GM06990 (cell line): ENCODE measurements around the gene LCOR.

Source experiments
- DNase-seq: peaks from one replicate; pipeline ENCODE4 v3.0.0-alpha.2; 2011; ENCODE audit not compliant: insufficient read length; ENCODE audit errors: extremely low read depth
- H3K27me3 ChIP-seq: replicated peaks from 2 replicates; pipeline ENCODE4 v1.6.0; 2011; ENCODE audit warnings: low read length; ENCODE audit not compliant: control insufficient read depth, insufficient read depth
- H3K36me3 ChIP-seq: 2 replicates; pipeline ENCODE4 v1.5.1; 2011; ENCODE audit warnings: low read length; ENCODE audit not compliant: control insufficient read depth, insufficient read depth
- H3K4me3 ChIP-seq: replicated peaks from 2 replicates; pipeline ENCODE4 v1.5.1; 2011; ENCODE audit warnings: low read depth, mild to moderate bottlenecking, control low read depth, low read length
- TF ChIP-seq, protein P1 (sequence below): IDR thresholded peaks from 2 replicates; pipeline ENCODE4 v1.5.1; 2011; ENCODE audit warnings: low read length, control low read depth, mild to moderate bottlenecking, inconsistent platforms; ENCODE audit not compliant: insufficient read depth, poor library complexity, severe bottlenecking

Gene LCOR

DNA sequence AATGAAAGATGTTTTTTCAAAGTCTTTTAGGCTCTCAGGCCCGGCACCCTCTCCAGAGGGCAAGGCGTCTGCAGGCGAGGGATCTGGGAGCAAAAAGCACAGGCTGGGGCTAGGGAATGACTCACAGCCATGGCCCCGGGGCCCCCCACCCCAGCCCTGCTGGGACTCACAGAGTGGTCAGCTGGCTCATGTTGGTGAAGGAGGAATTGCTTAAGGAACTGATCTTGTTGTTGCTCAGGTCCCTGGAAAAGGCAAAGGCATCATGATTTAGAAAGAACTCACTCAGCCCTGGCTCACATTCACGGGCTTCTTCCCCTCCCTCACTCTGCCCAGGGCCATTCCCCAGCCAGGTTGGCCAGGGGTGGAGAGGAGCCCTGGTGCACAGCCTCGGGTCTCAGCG is 202.2 kb downstream of the LCOR start:
- H3K4me3 ChIP-seq: no peak overlapping the region
- H3K36me3 ChIP-seq: no peaks in the 10 kb centered on the region
- TF ChIP-seq, protein P1, sequence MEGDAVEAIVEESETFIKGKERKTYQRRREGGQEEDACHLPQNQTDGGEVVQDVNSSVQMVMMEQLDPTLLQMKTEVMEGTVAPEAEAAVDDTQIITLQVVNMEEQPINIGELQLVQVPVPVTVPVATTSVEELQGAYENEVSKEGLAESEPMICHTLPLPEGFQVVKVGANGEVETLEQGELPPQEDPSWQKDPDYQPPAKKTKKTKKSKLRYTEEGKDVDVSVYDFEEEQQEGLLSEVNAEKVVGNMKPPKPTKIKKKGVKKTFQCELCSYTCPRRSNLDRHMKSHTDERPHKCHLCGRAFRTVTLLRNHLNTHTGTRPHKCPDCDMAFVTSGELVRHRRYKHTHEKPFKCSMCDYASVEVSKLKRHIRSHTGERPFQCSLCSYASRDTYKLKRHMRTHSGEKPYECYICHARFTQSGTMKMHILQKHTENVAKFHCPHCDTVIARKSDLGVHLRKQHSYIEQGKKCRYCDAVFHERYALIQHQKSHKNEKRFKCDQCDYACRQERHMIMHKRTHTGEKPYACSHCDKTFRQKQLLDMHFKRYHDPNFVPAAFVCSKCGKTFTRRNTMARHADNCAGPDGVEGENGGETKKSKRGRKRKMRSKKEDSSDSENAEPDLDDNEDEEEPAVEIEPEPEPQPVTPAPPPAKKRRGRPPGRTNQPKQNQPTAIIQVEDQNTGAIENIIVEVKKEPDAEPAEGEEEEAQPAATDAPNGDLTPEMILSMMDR: no peak
- peaks cover 3% of the 10 kb centered on the region; the same call in 1 of the 2 replicates for H3K27me3 ChIP-seq
- DNase-seq: no peak

GRCh38 chr10:97034958-97035769 is 203.1 kb downstream of the LCOR start:
- Histone ChIP-seq H3K36me3 (no peaks in the 10 kb centered on the region), H3K4me3 (no peak overlapping the region), H3K27me3 (peaks cover 4% of the 10 kb centered on the region; the same call in 1 of the 2 replicates)
- TF ChIP-seq, protein P1: no peak
- no peak for DNase-seq

DNA sequence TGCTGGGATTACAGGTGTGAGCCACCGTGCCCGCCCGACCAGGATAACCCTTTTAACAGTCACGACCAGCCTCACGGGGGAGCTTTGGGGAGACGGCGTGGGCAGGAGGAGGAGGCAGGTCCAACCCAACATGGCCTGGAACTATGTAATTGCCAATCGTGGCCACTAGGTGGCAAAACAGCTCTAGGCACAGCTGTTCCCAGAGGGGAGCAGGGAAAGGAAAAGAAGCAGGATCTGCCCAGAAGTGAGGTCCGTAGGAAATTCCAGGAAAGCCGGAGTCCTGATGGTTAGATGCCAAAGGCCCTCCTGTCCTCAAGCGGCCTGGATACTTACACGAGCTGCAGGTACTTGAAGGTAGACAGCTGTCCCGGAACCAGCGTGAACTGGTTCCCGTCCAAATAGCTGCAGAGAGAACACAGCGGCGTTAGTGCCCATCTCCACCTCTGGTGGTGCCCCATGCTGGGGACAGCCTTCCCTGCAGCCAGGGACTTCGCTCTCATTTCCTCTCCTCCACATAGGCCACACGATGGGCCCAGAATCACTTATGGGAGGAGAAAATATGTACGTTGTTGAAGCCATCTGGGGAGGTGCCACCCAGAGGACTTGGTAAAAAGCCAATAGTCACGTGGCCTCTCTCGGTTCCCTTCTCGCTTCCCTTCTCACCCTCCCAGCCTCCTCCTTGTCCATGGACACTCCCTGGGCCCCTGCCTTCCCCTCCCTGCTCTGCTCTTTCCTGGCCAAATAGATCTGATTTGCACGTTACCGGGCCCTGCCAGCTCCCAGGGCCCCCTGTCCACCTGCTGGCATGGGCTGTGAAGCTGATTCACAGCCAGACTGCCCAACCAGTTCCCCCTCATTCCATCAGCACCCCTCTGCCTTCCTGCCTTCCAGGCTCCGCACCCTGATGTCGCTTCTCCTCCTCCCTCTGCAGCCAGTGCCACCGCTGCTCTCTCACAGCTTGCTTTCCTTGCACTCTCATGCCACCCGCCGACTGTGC is 205.6 kb downstream of the LCOR start:
- H3K27me3 ChIP-seq: peaks cover 4% of the 10 kb centered on the region; the same call in 1 of the 2 replicates
- H3K4me3 ChIP-seq: peak overlapping the region; percentile 44
- H3K36me3 ChIP-seq: no peaks in the 10 kb centered on the region
- peak; percentile 56 for DNase-seq
- TF ChIP-seq, protein P1: peak; percentile 84

GRCh38 chr10:97038688-97039087 is 206.6 kb downstream of the LCOR start:
- TF ChIP-seq, protein P1: no peak
- DNase-seq: no peak
- no peak overlapping the region for H3K4me3 ChIP-seq
- no peaks in the 10 kb centered on the region for H3K36me3 ChIP-seq
- H3K27me3 ChIP-seq: peaks cover 4% of the 10 kb centered on the region; the same call in 1 of the 2 replicates

- no peaks in the 10 kb centered on the region for H3K36me3 ChIP-seq
- DNase-seq: no peak
- H3K27me3 ChIP-seq: peaks cover 4% of the 10 kb centered on the region; the same call in 1 of the 2 replicates
- TF ChIP-seq, protein P1: no peak
- no peak overlapping the region for H3K4me3 ChIP-seq
These were observed 207.6 kb downstream of the LCOR start for GRCh38 chr10:97039538-97040247.
